ENCODE data around the gene ZCCHC4.

Gene ZCCHC4

DNA sequence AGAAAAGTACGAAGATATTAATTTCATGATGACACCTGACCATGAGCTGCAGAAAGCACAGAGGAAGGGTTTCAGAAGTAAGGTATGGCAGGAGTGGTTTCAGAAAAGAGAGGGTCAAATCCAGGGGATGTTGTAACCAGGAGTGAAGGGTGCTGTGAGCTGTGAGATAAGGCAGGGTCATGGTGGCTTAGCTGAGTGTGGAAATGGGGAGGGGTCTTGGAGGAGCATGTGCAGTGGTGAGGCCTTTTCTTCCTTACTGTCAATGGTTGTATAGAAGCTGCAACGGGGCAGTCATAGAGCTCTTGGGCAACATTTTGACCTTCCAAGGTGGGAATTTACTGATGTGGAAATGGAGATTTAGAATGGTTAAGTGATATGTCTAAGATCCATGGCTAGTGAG is 67.0 kb downstream of the ZCCHC4 start:
- DNase-seq, result no peak

DNA sequence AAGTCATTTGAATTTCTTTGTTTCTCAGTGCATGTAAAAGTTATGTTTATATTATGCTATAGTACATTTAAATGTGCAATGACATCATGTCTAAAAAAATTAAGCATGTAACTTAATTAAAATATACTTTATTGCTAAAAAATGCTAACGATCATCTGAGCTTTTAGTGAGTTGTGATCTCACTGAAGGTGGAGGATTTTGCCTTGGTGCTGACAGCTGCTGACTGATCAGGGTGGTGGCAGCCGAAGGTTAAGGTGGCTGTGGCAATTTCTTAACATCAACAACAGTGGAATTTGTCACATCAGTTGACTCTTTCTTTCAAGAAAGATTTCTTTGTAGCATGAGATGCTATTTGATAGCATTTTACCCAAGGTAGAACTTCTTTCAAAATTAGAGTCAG is 71.1 kb downstream of the ZCCHC4 start:
- DNase-seq, result no peak

DNA sequence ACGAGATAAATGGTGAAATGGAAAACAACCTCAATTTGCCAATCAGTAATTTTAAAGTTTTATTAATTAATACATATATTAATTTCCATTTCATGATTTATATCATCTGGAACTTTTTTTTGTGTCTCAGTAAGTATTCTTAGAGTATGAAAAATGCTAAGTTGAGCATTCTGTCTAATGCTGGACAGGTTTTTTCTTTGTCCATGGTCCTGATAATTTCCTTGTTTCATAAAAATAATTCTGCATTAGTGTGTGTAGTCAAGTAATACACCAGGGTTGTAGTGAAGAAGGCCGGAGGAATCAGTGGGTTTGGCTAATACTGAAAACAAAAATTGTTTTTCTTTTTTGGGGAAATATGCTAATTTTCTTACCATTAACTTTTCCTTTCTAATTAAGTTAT is 74.4 kb downstream of the ZCCHC4 start:
- no peak for DNase-seq

DNA sequence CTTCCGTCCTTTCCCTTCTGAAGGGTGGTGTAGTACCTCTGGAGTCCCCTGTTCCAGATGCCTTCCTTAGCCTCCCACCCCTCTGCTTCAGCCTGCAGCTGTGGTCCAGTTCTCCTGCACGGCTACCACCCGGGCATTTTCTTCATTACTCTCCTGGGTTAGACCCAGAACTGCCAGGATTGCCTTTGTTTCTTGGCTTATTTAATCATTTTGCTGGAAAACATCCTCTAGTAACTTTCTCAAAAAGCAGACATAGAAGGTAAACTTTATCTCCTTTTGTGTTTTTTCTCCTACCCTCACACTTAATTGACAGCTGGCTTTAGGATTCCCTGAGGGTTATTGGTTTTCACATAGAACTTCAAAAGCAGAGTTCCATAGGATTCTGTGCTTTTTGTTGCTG is 84.7 kb downstream of the ZCCHC4 start:
- no peak for DNase-seq

DNA sequence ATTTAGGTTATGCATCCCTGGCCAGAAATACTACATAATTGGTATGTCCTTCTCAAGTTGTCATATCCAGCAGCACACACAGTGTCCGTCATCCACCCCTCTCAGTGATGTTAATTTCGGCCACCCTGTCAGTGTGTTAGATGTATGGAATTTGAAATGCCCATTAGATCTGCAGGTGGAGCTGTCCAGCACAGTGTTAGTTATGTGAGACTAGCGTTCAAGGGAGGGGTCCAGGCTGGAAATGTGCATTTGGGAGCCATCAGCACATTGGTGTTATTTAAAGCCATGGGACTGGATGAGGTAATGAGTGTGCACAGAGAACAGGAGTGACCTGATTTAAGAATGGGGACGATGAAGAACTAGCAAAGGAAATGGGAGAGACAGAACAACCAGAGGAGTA is 86.9 kb downstream of the ZCCHC4 start:
- no peak for DNase-seq

DNA sequence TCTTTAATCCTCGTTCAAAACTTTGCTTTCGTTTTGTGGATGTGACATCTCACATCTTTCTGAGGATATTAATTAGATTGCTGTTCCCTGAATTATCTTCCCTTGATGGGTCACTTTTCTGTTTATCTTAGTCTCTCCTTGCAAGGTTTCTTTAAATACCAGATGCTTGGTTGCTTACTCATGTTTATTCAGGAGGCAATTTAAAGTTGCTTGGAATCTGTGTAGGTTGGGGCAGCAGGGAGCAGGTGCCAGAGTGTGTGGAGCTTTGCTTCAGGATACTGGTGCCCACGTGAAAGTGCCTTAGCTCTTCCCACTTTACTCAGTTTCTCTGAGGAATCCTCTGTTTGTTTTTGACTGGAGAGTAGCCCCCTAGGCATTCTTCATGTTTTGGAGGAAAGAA is 88.5 kb downstream of the ZCCHC4 start:
- no peak for DNase-seq

DNA sequence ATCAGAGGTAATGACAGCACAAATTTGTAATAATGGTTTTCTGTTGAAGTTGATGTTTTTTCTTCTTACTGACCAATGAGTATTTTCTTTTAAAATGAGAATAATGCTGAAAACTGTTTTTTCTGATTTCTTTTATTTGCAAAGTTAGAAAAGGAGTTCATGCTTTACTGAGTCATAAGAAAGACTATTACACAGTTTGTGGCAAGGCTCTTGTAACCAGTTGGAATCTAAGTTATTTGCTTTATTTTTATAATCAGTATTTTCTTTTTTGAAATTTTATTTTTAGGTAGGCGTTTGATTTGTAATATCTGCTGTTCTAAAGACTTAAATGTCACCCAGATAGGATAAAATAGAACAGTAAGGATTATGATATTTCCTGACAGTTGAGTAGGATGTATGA is 89.9 kb downstream of the ZCCHC4 start:
- no peak for DNase-seq

DNA sequence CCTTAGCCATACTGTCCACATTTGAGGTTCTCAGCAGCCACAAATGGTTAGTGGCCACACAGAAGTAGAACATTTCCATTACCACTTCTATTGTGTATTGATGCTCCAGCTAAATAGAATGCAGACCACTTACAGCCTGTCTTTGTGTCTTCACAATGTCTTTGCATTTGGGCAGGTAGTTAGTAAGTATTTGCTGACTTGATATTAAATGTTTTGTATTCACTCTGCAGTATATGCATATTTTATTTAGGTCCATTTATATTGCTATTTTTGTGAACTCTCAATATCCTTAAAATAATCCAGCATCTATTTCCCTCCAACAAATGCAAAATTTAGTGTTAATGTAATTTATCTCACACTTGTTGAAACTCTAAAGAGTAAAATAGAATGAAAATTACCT is 91.1 kb downstream of the ZCCHC4 start:
- DNase-seq, result no peak

DNA sequence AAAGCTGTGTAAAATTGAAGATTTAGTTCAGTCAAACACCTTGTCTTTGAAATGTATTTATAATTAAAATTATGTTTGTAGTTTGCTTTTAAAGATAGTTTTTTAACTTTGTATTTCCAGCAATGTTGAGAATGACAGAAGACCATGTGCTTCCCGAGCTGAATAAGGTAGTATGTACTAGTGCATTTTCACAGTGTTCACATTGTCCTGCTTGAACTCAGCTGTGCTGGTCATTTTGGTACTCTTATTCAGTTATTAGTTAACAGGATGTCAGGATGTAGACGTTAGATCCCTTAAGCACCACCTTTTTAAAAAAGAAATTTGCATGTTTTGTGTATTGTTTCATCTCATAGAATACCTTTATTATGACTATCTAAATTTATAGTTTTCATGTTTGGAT is 92.9 kb downstream of the ZCCHC4 start:
- DNase-seq, result no peak

DNA sequence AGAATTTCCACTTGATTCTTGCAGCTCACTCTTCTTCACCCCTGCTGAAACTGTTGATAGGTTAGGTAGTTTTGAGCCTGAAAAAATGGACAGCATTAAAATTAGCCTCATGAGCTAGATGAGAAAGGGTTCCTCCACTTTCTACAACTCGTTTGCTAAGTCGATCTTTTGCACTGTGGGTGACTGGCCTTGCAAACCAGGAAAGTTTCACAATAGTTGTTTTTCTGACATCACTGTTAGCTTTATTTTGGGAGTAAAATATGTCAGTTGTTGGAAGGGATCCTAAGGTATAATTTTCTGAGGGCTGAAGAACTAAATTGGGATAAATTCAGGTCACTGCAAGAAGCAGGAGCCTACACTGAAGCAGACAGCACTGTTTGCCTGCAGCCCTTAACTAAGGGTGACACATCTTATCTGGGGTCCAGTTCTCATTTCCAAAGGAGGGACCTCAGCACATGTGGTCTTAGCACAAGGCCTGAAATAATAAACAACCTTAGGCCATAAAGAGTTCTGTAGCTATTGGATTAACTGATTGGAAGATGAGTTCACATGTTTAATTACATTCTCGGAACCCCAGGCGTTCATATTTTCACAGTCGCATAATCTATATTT is 93.6 kb downstream of the ZCCHC4 start:
- no peak for DNase-seq

DNA sequence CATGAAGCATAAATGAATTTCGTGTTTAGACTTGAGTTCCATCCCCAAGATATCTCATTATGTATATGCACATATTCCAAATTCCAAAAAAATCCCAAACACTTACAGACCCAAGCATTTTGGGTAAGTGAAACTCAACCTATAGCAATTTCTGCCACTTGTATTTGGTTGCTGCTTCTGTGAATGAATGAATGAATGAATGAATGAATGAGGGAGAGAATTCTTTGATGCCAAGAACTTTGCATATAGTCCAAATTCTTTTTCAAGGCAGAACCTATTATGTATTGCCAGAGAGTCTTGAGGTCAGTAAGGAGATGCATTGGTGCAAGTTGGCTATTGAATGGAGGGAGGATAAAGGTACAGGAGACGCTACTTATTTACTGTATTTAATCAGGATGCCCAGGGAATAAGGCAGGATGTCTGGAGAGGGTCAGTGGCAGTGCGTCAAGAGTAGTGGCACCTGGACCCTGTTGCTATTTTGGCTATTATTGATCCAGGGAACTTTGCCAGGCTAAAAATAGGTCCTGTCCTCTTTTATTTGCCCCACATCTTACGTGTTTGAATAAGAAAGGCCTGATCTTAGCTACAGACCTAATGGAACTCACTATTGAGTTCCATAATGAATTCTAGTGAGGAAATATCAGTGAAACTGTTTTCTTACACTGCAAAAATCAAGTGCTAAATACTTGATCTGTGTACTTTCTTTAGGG is 98.4 kb downstream of the ZCCHC4 start:
- DNase-seq, result no peak

DNA sequence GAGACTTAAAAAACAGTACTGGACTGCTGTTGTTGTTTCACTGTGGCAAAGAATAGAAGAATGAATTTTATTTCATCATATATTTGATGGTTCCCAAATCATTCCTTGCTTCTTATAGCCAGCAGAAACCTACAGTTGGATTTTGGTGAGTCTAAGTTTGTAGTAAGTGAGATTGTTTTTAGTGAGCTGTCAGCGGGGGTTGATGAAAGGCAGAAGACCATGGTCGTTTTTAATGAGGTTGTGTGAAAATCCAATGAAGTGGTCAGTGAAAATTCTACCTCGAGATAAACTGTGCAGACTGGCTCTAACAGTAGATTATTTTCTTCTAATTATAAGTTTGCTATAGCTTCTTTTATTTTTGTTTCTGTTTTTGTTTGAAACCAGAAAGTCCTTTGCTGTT is 100.7 kb downstream of the ZCCHC4 start:
- DNase-seq, result no peak

DNA sequence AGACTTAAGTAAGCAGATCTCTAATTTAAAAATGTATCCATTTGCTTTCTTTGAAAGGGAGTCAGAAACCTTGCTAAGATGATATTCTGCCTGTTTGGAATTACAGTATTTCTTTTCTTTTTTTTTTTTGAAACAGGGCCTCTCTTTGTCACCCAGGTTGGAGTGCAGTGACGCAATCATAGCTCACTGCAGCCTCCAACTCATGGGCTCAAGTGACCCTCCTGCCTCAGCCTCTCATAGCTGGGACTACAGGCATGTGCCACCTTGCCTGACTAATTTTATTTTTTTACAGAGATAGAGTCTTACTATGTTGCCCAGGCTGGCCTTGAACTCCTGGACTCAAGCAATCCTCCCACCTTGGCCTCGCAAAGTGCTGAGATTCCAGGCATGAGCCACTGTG is 104.4 kb downstream of the ZCCHC4 start:
- no peak for DNase-seq
